HG03342 (cell line): ENCODE measurements around the gene MOB4.
"Not testable (repeated sequence)": the region's sequence is repeated elsewhere in the genome, so short reads cannot be mapped to it uniquely, and the experiment has no call there.

Source experiments
- ATAC-seq: cut with Tn5 transposase; IDR thresholded peaks from one replicate; pipeline ENCODE4 v1.9.1; 2021; ENCODE audit warnings: mild to moderate bottlenecking, moderate library complexity; ENCODE audit not compliant: unreplicated experiment

The MOB4 gene

DNA sequence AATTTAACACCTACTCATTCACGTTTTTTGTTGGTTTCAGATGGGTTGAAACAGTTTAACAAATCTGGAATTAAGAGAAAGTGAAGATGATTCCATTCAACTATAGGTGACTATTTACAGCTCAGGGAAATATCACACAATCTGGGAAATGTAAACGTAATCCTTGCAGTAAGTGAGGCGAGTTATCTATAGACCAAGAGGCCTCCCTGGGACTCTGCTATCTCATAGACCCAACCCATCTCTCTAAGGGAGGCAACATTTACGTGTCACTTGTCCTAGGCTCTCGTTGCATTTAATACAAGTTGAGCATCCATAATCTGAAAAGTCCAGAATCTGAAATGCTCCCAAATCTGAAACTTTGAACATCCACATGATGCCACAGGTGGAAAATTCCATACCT, 2.0 kb upstream of the MOB4 start:
- ATAC-seq, result no peak

DNA sequence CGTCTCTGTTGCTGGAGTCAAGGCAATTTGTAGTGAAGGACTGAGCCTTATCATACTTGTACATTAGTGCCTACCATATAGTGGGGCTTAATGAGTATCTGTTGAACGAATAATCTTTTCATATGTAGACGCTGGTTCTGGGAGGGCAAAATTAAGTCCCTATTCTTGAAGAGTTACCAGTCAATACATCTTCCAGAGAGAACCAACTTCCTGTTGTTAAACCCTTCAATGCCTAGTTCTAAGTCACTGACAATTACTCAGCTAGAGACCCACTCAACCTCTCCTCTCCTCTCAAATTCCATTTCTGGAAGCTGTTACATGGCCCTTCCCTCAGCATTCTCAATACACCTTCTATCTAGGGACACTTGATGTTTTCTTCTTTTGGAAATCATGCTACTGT, 1.1 kb upstream of the MOB4 start:
- no peak for ATAC-seq

DNA sequence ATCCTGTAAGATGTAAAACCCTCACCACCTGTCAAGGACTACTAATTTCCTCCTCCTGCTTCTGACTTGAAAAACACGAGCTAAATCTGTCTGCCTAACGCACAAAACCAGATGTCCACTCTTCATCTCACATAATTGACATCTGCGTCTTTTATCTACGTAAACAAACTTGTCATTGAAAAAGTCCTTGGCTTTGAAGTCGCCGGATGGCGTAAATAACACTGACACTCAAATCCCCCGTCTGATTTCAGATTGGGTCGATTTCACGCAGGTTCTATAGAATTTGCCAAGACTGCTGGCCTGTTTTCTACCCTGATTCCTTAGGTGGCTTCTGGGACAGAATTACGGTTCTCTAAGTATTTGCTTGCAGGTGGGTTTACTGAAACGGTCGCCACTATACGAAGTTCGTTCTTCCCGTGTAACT, 539 bp upstream of the MOB4 start:
- ATAC-seq, result no peak

DNA sequence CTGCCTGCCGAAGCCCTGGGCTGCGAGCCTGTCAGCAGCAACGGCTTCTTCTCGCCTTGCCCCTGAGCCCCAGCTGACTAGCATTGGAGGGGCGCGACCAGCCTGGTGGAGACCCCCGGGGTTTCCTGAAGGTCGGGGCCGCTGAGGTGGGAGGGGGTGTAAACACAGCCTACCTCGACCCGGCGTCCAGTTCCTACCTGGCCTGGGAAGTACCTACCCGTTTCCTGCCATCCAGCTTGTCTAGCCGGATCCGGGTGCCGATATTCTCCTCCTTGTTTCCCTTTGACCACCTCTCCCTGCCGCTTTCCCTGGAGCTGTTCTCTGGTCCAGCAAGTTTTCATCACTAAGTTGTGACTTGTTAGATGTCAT, 511 bp downstream of the MOB4 start:
- ATAC-seq, result peak; percentile 6

DNA sequence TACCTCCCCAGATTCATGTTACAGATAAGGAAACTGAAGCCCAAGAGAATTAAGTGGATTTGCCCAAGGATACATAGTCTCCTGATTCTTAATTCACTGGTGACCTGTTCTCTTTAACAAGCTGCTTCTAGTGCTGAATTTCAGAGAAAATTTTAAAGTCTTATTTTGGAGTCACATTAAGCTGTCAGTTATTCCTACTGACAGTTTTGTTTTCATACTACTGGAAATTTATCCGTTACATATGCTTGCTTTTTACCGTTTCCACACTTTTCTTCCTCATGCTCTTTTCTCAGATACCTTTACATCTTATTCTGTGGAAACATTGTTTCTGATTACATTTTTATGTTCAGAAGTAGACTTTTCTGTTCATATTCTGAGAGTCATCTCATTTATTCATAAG, 1.3 kb downstream of the MOB4 start:
- no peak for ATAC-seq

DNA sequence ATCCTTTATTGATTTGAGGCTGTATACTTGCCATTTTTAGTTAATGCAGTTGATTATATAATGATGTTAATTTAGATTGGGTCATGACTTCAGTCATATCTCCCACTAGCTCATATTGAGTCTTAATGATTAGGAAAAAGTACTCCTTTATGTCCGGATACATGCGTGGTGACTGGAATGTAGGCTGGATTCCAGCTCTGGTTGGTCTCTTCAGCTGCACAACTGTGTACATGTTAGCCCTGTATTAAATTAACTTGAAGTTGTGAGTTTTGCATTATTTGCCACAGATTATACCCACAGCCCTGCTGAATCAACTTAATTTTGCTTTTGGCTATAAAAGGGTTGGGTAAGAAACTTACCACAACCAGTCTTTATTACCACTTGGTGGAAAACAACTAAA, 22.5 kb downstream of the MOB4 start:
- no peak for ATAC-seq

DNA sequence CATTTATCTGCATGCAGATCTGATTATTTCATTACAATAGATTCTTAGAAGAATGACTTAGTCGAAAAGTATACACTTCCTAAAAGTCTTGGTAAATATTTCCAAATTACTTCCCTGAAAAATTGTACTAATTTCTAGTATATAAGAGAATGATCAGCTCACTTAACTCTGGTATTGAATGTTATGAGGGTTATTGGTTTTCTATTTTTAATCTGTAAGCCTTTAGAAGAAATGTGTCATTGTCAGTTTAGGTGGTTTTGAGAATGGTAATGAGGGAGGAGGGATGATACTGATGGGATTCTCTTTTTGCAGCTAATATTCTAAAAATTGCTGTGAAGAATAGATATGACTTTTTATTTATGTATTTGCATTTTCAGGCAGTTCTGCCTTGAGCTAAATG, 23.9 kb downstream of the MOB4 start:
- ATAC-seq, result no peak

DNA sequence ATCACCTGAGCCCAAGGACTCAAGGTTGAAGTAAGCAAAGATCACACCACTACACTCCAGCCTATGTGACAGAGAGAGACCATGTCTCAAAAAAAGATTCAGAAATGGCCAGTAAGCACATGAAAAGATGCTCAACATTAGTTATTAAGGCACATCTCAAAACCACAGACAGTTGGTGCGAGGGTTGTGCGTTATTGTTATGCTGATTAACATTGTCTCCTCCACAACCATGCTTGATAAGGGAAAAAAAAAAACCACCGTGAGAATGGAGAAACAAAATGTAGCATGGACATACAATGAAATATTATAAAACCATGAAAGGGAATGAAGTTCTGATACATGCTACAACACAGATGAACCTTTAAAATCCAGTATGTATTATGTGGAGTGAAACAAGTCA, 27.3 kb downstream of the MOB4 start:
- no peak for ATAC-seq

DNA sequence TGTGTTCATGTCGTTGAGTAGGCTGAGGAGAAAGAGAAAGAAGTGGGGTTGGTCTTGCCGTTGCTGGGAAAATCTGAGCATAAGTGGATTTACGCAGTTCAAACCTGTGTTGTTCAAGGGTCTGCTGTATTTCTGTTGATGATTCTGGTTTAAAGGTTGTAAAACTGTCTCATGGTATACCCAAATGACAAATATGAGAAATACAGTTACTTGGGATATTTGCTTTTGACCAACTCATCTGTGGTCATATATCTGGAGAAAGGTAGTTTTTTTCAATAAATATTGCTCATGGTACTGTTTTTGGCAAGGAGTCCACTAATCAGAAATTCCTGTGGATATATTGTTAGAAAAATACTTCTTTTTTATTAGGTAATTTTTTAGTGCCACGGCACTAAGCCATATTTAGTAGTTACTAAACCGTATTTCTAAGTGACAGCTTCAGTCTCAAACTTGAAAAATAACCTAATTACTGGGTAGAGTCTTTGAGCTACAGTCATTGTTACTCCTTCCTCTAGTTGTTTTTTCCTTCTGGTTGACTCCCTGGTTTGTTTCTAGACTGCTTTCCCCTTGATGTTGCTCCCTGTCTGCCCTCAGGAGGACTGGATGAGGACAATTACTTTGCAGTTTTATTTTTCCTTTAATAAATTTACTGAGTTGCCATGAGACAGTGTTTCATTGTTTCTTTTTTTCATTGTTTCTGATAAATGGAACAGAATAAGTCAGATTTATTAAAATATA, 31.5 kb downstream of the MOB4 start:
- no peak for ATAC-seq

DNA sequence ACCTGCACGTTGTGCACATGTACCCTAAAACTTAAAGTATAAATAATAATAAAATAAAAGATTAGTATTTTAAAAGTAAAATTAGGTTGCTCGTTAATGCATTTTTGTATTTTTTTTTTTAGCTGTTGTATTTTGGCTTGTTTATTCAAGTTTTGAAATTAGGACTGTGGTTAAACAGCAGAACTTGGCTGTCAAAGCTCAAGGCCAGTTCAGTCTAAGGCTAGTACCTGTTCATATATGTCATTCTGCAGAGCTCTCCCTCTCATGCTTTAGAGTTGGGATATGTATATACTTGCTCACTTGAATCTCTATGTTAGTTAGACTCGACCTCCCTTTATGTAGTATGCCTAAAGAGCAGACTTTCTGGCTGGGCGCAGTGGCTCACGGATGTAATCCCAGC, 32.7 kb downstream of the MOB4 start:
- no peak for ATAC-seq

DNA sequence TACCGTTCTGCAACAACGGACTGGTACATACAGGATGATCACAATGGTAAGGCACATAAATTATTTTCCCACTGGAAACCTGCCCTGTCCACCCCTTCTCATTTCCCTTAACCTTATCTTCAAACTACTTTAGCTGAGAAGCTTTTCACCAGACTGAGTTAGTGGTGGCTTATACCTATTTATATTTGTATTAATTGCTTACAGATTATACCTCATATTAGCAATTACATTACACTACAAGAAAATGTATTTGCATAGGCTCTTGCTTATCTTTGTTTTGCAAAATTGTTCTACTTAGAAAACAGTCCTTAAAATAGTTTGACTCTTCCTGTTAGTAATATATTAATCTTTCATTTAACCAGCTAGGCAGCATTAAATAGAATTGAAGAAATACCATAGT, 35.4 kb downstream of the MOB4 start:
- ATAC-seq, result not testable (repeated sequence)

DNA sequence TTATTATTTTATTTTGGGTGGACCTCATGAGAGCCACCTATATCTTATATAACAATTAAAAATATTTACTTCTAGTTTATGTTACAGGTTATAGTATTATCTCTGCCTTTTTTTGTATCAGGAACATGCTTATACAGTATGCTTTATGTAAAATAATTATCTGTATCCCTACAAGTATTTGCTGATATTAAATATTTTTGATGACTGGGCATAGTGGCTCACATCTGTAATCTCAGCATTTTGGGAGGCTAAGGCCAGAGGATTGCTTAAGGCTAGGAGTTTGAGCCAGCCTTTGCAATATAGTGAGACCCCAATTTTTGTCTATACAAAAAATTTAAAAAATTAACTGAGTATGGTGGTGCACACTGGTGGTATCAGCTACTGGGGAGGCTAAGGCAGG, 39.6 kb downstream of the MOB4 start:
- no peak for ATAC-seq

DNA sequence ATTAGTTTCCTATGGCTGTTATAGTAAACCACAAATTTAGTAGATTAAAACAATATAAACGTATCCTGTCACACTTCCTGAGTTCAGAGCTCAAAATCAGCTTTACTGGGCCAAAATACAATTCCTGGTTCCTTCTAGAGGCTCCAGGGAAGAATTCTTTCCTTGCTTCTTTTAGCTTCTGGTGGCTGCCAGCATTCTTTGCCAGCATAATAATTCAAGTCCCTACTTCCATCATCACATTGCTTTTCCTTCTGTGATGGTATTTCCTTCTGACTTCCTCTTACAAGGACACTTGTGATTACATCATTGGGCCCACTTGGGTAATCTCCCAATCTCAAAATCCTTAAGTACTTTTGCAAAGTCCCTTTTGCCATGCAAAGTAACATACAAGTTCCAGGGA, 40.6 kb downstream of the MOB4 start:
- ATAC-seq, result no peak

DNA sequence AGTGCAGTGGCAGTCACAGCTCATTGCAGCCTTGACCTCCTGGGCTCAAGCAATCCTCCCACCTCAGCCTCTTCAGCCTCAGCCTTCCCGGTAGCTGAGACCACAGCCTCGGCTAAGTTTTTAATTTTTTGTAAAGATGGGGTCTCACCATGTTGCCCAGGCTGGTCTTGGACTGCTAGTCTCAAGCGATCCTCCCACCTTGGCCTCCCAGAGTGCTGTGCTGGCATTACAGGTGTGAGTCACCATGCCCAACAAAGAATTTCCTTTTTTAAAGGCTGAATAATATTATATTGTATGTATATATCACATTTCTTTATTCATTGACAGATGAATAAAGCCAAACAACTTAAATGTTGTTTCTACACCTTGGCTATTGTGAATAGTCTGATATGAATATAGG, 42.5 kb downstream of the MOB4 start:
- ATAC-seq, result no peak

DNA sequence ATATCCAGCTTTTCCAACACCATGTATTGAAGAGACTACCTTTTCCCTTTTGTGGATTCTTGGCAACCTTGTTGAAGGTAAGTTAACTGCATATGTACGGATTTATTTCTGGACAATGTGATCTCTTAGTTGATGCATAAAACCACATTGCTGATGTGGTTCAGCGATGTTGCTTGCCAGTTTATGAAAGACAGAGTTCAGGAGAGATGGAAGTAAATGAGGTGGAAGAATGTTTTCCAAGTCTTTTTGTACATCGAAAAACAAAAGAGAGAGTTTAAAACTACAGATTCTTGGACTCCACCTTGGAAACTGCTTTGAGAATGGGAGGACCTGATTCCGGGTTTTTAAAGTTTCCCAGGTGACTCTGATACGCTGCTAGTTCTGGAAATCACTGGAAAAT, 43.8 kb downstream of the MOB4 start:
- no peak for ATAC-seq

DNA sequence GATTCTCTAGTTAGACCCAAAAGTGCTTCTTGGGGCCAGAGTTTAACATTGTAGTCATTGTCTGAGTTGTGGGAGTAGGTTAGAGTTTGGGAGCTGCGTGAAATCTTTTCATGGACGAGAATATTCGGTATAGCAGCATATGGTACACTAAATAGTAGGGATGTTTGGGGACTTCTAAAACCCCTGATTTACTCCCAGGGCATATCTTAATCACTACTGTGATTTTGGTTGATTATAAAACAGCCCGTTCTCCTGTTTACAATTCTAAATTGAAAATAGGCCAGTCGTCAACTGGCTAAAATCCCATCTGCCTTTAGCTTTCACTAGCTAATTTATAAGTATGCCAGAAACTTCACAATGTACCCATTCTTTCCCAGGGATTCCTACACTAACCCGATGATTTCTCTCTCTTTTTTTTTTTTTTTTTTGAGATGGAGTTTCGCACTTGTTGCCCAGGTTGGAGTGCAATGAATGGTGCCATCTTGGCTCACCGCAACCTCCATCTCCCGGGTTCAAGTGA, 44.3 kb downstream of the MOB4 start:
- no peak for ATAC-seq

DNA sequence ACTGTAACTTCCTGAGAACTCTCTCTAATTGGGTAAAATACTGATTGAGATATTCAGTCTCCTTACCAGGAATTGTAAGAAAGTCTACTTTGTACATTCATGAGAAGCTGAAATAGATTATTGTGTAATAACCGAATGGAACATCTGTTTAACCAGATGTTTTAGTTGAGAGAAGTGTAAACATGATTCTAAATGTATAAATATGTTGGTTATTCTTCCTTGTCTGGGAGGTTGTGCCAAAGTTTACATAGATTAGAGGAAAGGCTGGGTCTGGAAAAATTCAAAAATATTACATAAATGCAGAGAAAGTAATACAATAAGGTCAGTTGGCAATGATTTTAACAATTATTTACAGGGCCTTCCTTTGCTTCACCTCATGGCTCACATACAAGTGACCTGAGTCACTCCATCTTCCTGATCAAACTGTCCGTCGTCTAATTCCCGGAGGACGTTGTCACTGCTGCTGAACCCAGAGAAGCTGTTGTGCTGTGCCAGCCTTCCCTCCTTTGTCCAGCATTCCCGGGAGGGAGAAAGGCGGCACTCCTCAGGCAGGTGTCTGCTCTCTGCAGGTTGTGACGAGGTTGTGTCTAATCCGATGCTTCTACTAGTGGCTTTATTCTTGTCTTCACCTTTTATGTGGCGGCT, 55.9 kb downstream of the MOB4 start:
- no peak for ATAC-seq

DNA sequence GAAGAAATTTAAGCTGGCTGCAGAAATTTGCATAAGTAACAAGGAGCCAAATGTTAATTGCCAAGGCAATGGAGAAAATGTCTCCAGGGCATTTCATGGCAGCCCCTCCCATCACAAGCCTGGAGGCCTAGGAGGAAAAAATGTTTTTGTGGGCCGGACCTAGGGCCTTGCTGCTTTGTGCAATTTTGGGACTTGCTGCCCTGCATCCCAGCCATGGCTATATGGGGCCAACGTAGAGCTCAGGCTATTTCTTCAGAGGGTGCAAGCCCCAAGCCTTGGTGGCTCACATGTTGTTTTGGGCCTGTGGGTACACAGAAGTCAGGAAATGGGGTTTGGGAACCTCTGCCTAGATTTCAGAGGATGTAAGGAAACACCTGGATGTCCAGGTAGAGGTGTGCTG, 57.7 kb downstream of the MOB4 start:
- no peak for ATAC-seq

DNA sequence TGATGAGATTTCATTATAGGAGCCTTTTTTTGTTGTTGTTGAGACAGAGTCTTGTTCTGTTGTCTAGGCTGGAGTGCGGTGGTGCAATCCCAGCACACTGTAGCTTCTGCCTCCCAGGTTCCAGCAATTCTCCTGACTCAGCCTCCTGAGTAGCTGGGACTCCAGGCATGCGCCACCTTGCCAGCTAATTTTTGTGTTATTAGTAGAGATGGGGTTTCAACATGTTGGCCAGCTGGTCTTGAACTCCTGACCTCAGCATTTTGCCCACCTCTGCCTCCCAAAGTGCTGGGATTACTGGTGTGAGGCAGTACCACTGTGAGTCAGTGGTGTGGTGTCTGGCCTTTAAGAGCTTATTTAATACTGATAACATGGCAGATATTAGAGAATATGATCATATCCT, 60.1 kb downstream of the MOB4 start:
- ATAC-seq, result no peak

DNA sequence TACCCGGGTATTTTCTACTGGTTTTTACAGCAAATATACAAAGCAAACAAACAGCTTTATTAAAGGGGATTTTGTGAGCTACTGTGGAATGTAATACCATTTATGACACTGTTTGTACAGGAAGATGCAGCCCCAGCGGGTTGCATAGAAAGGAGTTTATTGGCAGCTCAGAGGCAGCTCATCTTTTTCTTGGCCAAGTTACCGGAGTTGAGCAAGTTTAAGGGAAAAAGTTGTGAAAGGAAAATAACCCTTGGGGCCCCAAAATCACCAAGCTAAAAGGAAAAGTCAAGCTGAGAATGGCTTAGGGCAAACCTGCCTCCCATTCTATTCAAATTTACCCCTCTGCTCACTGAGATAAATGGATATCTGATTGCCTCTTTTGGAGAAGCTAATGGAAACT, 60.8 kb downstream of the MOB4 start:
- no peak for ATAC-seq

DNA sequence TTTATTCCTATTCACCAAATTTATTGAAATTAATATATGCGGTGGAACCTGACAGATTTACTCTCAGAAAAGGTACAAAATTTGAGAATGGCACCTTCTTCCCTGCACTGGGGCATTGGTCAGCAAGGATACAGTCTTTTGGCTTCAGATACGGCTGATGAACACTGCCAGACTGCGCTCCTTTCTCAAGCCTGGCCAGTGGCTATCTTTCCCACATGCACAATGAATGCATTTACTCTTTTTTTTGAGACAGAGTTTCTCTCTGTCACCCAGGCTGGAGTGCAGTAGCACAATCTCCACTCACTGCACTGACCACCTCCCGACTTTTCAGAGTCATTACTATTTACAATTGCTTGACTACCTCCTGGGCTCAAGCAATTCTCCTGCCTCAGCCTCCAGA, 61.6 kb downstream of the MOB4 start:
- ATAC-seq, result no peak

DNA sequence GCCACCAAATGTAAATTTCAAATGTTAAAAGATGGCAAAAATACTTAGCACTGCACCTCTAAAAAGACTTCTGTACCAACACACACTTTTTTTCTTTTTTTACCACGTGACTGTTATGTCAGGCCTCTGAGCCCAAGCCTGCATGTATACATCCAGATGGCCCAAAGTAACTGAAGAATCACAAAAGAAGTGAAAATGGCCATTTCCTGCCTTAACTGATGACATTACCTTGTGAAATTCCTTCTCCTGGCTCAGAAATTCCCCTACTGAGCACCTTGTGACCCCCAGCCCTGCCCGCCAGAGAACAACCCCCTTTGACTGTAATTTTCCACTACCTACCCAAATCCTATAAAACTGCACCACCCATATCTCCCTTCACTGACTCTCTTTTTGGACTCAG, 62.4 kb downstream of the MOB4 start:
- not testable (repeated sequence) for ATAC-seq

DNA sequence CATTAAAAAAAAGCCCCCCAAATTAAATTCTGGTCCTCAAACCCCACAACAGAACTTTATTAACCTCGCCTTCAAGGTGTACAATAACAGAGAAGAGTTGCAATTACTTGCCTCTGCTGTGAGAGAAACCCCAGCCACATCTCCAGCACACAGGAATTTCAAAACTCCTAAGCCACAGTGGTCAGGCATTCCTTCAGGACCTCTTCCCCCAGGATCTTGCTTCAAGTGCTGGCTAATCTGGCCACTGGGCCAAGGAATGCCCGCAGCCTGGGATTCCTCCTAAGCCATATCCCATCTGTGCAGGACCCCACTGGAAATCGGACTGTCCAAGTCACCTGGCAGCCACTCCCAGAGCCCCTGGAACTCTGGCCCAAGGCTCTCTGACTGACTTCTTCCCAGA, 64.3 kb downstream of the MOB4 start:
- not testable (repeated sequence) for ATAC-seq
